ENCODE data around the gene DPYSL4. TPM values are rescaled to one million over a fixed set of nuclear protein-coding genes. Genes with fewer than 3 reads are reported as not detected.
A peak's percentile ranks its signal among the peaks of the same experiment; 100 is the strongest.

DPYSL4 gene
- total RNA-seq, 2 donors from 2014 or later, result 14.3 to 23.5 TPM

DNA sequence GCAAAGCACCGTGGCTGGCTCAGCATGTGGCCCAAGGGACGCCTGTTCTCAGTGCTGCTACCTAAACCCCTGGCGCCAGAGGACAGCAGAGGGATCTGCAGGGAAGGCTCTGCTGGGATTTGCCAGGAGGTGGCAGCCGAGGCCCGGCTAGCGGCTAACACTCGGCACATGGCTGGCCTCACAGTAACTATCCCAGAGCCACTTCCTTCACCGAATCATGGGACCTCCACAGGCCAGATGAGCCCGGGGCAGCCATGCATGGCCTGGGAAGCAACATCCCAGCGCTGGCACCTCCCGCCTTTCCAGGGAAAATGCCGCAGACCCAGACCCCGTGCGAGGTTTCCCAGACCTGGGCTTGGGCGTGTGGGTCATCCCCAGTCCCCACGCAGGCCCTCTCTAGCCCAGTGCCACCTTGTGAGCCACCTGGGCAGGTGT, 36.4 kb downstream of the DPYSL4 start:
- peak; percentile 94 for ATAC-seq (replicated peaks)
- Mint-ChIP-seq H3K36me3 (ENCODE audit: low read depth) (no peaks in the 10 kb centered on the region), H3K9me3 (no peaks in the 10 kb centered on the region), H3K4me1 (no peaks in the 10 kb centered on the region), H3K4me3 (no peak overlapping the region), H3K27ac (no peak overlapping the region), H3K27me3 (no peaks in the 10 kb centered on the region)

DNA sequence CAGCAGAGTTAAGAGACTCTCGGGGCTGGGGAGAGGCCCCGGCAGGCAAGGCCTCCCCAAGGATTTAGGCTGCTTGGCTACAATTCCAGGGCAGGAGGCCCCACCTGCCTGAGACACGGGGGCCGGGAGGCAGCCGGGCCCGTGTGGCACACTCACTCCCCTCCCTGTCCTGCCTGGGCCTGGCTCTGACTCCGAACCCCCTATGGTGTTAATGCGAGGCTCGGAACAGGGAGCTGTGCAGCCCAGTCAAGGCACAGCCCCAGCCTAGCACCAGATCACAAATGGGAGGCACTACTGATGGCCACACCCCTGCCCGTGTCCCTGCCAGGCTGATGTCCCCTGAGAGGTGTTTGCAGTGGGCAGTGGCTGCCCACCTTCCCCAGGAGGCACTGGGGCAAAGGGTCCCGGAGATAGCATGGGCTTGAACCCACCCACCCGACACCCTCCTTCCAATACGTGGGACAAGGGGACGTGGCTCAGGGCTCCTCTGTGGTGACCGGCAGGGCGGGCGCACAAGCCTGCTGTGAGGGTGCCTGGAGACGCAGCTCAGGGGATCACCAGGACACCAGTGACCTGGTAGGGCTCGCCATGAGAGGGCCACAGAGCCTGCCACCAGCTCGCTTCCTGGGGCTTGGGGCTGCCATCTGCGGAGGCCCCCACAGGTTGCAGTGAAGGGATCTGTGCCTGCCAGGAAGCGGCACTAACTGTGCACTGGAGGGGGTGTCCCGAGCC, 37.0 kb downstream of the DPYSL4 start:
- no peaks in the 10 kb centered on the region for H3K4me1 Mint-ChIP-seq
- no peaks in the 10 kb centered on the region for H3K9me3 Mint-ChIP-seq
- ATAC-seq (replicated peaks), result no peak
- no peaks in the 10 kb centered on the region for H3K36me3 Mint-ChIP-seq (ENCODE audit: low read depth)
- H3K27ac Mint-ChIP-seq, result no peak overlapping the region
- H3K27me3 Mint-ChIP-seq, result no peaks in the 10 kb centered on the region
- H3K4me3 Mint-ChIP-seq, result no peak overlapping the region

DNA sequence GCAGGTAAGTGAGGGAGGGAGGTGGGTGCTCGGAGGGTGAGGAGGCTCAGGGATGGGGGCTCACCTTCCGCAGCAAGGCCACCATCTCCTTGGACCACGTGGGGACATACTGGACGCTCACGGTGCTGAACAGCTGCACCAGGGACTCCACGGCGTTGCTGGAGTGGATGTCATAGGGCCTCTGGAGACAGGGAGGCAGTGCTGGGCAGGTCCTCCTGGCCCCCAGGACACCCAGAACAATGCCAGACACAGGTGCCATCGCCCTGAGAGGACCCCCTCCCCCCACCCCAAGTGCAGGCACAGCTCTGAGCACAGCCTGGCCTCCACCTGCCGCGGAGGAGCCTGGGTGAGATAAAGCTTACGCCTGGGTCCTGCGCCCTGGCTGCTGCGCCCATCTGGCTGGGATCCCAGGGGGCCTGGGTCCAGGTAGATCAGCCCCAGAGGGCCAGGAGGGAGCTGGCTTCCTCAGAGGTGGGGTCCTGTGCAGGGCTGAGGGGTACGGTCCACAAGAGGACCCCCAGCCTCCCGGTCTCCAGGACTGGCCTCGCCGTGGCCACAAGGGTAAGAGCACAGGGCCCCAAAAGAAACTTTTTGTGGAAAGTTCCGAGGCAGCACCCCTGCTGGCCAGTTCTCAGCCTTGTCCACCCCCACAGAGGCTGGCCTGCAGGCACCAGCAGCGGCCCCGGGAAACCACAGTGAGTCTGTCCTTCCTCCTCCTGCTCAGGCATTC, 37.8 kb downstream of the DPYSL4 start:
- H3K4me1 Mint-ChIP-seq, result no peaks in the 10 kb centered on the region

DNA sequence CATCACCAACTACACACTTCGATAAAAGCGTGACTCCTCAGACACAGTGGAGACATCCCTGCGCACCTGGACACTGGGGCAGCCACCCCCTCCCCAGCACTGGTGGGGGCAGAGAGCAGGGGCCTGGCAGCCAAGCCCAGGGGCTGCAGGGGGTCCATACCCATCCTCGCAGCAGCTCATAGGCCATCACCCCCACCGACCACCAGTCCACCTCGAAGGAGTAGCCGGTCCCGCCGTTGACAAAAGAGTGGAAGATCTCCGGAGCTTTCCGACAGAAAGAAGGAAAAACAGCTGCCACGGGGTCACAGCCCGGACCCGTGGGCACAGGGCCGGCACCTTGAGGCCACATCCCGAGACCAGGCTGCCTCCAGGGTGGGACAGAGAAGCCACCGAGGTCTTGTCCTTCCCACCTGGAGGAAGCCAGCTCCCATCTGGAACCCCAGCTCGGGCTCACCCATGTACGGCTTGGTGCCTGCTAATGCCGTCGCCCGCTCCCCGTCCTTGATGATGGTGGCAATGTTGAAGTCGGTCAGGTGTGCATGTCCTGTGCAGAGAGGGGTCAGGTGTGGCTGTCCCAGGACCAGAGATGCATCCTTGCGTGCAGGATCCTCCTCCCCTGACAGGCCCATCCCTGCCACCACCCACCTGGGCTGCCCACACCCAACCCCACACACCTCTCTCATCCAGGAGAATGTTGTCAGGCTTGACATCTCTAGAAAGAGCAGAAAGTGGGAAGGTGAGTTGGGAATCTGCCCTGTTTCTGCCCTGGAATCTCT, 38.5 kb downstream of the DPYSL4 start:
- H3K4me1 Mint-ChIP-seq, result peaks cover 4% of the 10 kb centered on the region
- H3K27ac Mint-ChIP-seq, result no peak overlapping the region
- H3K27me3 Mint-ChIP-seq, result no peaks in the 10 kb centered on the region
- ATAC-seq (replicated peaks), result no peak
- H3K9me3 Mint-ChIP-seq, result no peaks in the 10 kb centered on the region
- no peak overlapping the region for H3K4me3 Mint-ChIP-seq
- H3K36me3 Mint-ChIP-seq (ENCODE audit: low read depth), result no peaks in the 10 kb centered on the region

More for the DNA sequence above, 37.8 kb downstream of the DPYSL4 start:
- Mint-ChIP-seq H3K9me3 (no peaks in the 10 kb centered on the region), H3K27ac (no peak overlapping the region), H3K27me3 (no peaks in the 10 kb centered on the region), H3K36me3 (ENCODE audit: low read depth) (no peaks in the 10 kb centered on the region), H3K4me3 (no peak overlapping the region)
- no peak for ATAC-seq (replicated peaks)

DNA sequence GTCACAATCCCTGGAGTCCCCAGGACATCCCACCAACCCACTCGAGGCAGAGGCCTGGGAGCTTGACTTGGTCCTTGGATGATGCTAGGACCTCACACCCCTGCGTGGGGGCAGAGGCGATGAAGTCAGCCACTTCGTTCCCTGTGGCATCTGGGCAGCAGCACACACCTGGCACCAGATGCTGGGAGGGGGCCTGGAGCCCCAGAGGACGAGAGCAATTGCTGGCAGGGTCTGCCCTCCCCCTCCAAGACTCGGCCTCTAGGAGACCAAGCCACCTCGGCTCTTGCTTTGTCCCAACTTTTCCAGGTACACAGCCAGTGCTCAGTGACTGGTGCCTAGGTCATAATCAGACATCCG, 39.1 kb downstream of the DPYSL4 start:
- H3K4me1 Mint-ChIP-seq, result peaks cover 4% of the 10 kb centered on the region
- H3K27me3 Mint-ChIP-seq, result no peaks in the 10 kb centered on the region
- H3K36me3 Mint-ChIP-seq (ENCODE audit: low read depth), result no peaks in the 10 kb centered on the region
- ATAC-seq (replicated peaks), result no peak
- H3K27ac Mint-ChIP-seq, result no peak overlapping the region
- H3K4me3 Mint-ChIP-seq, result no peak overlapping the region
- no peaks in the 10 kb centered on the region for H3K9me3 Mint-ChIP-seq

DNA sequence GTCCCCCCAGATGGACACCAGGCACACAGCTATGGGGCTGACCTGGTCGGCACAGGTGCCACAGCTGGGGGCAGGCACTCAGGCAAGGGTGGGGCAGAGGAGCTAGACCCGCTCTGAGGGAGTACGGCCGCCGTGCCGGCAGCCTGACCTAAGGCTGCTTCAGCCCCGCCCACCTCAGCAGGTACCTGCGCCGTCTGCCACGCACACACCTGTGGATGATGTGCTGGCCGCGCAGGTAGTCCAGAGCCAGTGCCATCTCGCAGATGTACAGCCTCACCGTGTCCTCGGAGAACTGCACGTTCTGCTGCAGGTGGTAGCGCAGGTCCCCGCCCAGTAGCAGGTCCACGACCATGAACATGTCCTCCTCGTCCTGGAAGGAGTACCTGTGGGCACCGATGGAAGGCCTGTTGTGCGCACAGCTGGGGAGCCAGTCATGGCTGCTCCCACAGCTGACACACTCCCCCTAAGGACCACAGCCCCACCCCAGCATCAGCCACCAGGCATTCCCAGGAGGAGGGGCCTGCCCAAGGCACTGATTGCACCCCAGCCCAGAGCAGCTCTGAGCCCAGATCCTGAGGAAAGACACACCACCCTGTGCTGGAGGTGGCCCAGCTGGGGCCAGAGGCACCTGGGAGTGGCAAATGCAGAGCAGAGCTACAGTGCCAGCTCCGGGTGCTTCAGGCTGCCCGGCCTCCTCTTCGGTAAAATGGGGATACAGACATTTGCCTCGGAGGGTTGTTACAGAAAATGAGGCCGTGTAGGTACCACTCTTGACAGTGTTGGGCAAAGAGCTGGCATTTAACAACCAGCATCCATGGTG, 40.0 kb downstream of the DPYSL4 start:
- Mint-ChIP-seq H3K27me3 (no peaks in the 10 kb centered on the region), H3K27ac (no peak overlapping the region), H3K9me3 (no peaks in the 10 kb centered on the region), H3K36me3 (ENCODE audit: low read depth) (no peaks in the 10 kb centered on the region), H3K4me3 (no peak overlapping the region), H3K4me1 (peaks cover 4% of the 10 kb centered on the region)
- ATAC-seq (replicated peaks), result no peak

DNA sequence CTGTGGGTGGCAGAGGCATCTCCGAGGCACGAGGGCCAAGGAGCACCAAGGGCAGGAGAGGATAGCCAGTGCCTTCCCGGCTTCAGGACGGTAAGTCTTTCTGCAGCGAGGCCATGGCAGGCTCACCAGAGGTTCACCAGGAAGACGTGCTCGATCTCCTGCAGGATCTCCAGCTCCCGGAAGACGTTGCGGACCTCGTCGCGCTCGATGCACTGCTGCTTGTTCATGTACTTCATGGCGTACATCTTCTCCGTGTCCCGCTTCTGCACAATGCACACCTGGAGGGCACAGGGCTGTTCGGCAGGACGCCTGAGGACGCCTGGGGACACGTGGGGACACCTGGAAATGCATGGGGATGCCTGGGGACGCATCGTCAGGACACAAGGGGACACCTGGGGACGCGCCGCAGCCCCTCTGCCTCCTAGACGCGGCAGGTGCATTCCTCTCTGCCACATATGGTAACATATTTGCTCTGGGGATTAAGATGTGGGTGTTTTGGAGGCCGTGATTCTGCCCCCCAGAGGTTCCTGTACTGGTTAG, 41.2 kb downstream of the DPYSL4 start:
- Mint-ChIP-seq H3K9me3 (no peaks in the 10 kb centered on the region), H3K4me3 (no peak overlapping the region), H3K4me1 (peaks cover 9% of the 10 kb centered on the region), H3K36me3 (ENCODE audit: low read depth) (no peaks in the 10 kb centered on the region), H3K27me3 (no peaks in the 10 kb centered on the region), H3K27ac (no peak overlapping the region)
- no peak for ATAC-seq (replicated peaks)

DNA sequence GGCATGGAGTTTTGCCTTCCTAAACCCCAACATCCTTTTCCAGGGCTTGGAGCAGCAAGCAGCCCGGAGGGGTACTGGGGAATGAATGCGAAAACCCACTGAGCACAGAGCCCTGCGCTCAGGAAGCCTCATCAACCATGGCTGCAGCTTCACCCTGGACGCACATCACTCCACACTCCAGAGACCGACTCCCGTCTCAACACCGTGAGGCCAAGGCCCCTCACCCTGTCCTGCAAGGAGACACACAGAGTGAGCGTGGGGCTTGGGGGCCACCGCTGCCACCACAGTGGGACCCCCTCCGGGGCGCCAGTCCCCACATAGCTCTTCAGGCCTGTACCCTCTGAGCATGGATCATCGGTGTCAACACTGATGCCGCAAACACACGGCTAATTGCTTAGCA, 41.9 kb downstream of the DPYSL4 start:
- Mint-ChIP-seq H3K4me3 (no peak overlapping the region), H3K27ac (no peak overlapping the region), H3K36me3 (ENCODE audit: low read depth) (no peaks in the 10 kb centered on the region), H3K9me3 (no peaks in the 10 kb centered on the region), H3K4me1 (peaks cover 9% of the 10 kb centered on the region), H3K27me3 (no peaks in the 10 kb centered on the region)
- ATAC-seq (replicated peaks), result no peak

DNA sequence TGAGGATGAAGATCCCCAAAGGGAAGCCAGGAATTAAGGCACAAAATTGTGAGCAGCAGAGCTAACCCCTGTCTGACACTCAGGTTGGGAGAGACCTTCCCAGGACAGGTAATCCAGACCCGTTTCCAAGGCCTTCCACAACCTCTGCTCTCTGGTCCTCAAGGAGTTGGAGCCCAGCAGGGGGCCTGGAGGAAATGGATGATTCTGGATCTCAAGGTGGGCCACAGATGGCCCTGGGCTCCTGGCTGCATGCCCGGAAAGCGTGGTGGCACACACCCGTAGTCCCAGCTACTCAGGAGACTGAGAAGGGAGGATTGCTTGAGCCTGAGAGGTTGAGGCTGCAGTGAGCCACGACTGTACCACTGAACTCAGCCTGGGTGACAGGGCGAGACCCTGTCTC, 42.3 kb downstream of the DPYSL4 start:
- peak overlapping the region; percentile 84 for H3K27ac Mint-ChIP-seq
- peaks cover 9% of the 10 kb centered on the region for H3K4me1 Mint-ChIP-seq
- H3K27me3 Mint-ChIP-seq, result no peaks in the 10 kb centered on the region
- H3K4me3 Mint-ChIP-seq, result no peak overlapping the region
- H3K36me3 Mint-ChIP-seq (ENCODE audit: low read depth), result no peaks in the 10 kb centered on the region
- no peak for ATAC-seq (replicated peaks)
- no peaks in the 10 kb centered on the region for H3K9me3 Mint-ChIP-seq

DNA sequence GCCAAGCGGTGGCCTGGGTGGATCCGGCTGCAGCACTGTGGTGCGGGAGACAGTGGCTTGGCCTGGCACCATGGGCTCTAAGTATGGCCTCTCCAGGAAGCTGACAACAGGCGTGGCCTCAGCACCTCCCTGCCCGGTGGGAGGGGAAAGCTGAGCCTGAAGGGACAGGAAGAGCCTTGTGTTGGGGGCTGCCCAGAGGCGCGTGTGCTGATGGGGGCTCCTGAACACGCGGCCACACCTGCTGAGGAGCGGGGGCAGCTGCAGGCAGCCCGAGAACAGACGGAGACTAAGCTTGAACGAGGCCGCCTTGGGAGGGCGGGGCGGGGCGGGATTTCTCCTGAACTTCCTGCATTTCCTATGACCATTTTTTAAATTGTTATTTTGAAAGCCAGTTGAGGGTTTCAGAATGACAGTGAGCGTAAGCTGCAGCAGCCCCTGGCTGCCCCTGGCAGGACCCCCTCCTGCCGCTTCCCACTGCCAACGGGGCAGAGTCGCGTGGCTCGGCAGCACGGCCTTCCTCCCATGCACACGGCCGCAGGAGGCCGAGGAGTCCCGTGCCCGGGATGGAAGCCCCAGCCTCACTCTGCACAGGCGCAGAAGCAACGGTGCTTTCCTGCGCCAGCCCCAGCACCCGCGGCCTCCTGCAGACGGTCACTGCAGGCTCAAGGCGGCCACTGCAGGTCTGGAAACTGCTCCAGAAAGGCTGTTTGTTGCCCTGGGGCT, 43.2 kb downstream of the DPYSL4 start:
- peak; percentile 70 for ATAC-seq (replicated peaks)
- Mint-ChIP-seq H3K27ac (peak overlapping the region; percentile 84), H3K9me3 (no peaks in the 10 kb centered on the region), H3K27me3 (no peaks in the 10 kb centered on the region), H3K4me3 (peak overlapping the region; percentile 76), H3K4me1 (peaks cover 9% of the 10 kb centered on the region), H3K36me3 (ENCODE audit: low read depth) (no peaks in the 10 kb centered on the region)

DNA sequence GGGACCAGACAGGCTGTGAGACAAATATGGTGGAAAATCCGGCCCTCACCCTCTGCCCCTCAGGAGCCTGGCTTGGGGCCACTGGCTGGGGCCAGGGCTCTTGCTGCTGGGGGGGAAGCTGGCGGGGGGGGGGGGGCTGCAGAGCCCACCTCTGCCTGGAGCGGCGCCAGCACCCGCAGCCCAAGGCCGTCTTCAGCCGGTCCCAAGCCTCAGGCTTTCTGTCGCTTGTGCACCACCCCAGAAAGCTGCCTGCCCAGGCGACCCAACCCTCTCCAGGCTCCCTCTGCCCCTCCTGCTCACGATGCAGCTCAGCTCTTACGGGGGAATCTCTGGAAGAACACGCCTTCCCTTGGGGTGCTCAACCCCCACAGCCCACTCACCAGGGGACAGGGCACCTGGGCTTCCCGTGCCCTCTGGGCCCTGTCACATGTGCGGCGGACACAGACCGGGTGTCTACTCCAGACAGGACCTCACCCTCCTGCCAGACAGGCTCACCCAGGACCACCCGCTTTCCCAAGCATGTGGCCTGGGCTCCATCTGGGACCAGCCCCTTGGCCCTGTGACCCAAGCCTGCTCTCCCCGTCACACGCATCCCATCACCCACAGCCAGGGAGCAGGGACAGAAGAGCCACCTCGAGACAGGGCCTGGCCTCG, 43.9 kb downstream of the DPYSL4 start:
- Mint-ChIP-seq H3K4me1 (peaks cover 9% of the 10 kb centered on the region), H3K36me3 (ENCODE audit: low read depth) (no peaks in the 10 kb centered on the region), H3K27ac (peak overlapping the region; percentile 45), H3K4me3 (peak overlapping the region; percentile 76), H3K27me3 (no peaks in the 10 kb centered on the region), H3K9me3 (no peaks in the 10 kb centered on the region)
- ATAC-seq (replicated peaks), result no peak

DNA sequence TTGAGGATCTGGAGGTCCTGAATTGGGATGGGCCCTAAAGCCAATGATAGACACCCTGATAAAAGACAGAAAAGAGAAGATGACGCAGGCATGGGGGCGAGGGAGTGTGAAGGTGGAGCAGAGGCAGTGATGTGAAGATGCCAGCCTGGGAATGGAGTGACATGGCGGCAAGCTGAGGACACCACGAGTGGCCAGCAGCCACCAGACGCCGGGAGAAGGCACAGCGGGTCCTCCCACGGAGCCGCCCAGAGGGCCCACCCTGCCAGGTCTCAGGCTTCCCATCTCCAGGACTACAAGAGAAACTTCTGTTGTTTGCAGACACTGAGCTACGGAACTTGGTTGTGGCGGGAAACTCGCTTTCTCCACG, 44.9 kb downstream of the DPYSL4 start:
- ATAC-seq (replicated peaks), result no peak
- Mint-ChIP-seq H3K36me3 (ENCODE audit: low read depth) (no peaks in the 10 kb centered on the region), H3K27ac (peak overlapping the region; percentile 45), H3K9me3 (no peaks in the 10 kb centered on the region), H3K4me3 (peak overlapping the region; percentile 76), H3K4me1 (peaks cover 9% of the 10 kb centered on the region), H3K27me3 (no peaks in the 10 kb centered on the region)

All from activated T-helper 17 cell treated with anti-CD3 and anti-CD28 coated beads, Interleukin-2, amount 50 U/mL, for 72 hours (primary cell).